Activated T-cell treated with anti-CD3 and anti-CD28 coated beads, Interleukin-2, amount 50 U/mL, for 4 hours (primary cell): Measurements from ENCODE around the gene DPH1. TPM values are rescaled to one million over a fixed set of nuclear protein-coding genes. Genes with fewer than 3 reads are reported as not detected.
A peak's percentile ranks its signal among the peaks of the same experiment; 100 is the strongest.

Experiments
- ATAC-seq, 2 donors: fragments of 200-7000 bp; cut with Tn5 transposase; one replicate each; pipeline ENCODE4 v1.10.0; 2021
- DNase-seq: peaks from one replicate; pipeline ENCODE4 v3.0.0-alpha.2; 2020
- H3K27me3 Mint-ChIP-seq: one replicate; pipeline ENCODE4 v1.8.0; 2021; ENCODE audit warnings: low read depth, mixed read lengths
- H3K36me3 Mint-ChIP-seq: one replicate; pipeline ENCODE4 v1.8.0; 2022; ENCODE audit warnings: mixed read lengths; ENCODE audit not compliant: insufficient read depth
- H3K4me1 Mint-ChIP-seq: one replicate; pipeline ENCODE4 v1.8.0; 2021; ENCODE audit warnings: low read depth, mixed read lengths
- H3K4me3 Mint-ChIP-seq: one replicate; pipeline ENCODE4 v1.8.0; 2021; ENCODE audit warnings: mild to moderate bottlenecking, moderate library complexity, mixed read lengths
- H3K9me3 Mint-ChIP-seq: one replicate; pipeline ENCODE4 v1.8.0; 2021; ENCODE audit warnings: mixed read lengths
- total RNA-seq, 3 donors: library from RNA; stranded (reverse); gene quantifications; one replicate each; pipeline ENCODE4 v1.2.1, GENCODE V29; 2021

Gene DPH1
- total RNA-seq, 3 donors from 2014 or later, result 56.6 to 59.9 (median 58.5) TPM

- H3K36me3 Mint-ChIP-seq, result peaks cover 43% of the 10 kb centered on the region
These were observed 47.1 kb downstream of the DPH1 start for GRCh38 chr17:2077040-2077439.

GRCh38 chr17:2081564-2081963, 51.6 kb downstream of the DPH1 start:
- H3K27me3 Mint-ChIP-seq, result no peaks in the 10 kb centered on the region
- H3K9me3 Mint-ChIP-seq, result no peaks in the 10 kb centered on the region
- no peak overlapping the region for H3K4me3 Mint-ChIP-seq
- H3K4me1 Mint-ChIP-seq, result peaks cover 18% of the 10 kb centered on the region
- no peak for DNase-seq
- peaks cover 50% of the 10 kb centered on the region for H3K36me3 Mint-ChIP-seq
- peak; percentile 43 to 47 for ATAC-seq

More at GRCh38 chr17:2077040-2077439, 47.1 kb downstream of the DPH1 start:
- peaks cover 7% of the 10 kb centered on the region for H3K4me1 Mint-ChIP-seq
- DNase-seq, result no peak
- H3K4me3 Mint-ChIP-seq, result no peak overlapping the region
- no peak for ATAC-seq
- no peaks in the 10 kb centered on the region for H3K27me3 Mint-ChIP-seq
- no peaks in the 10 kb centered on the region for H3K9me3 Mint-ChIP-seq

- Mint-ChIP-seq H3K9me3 (no peaks in the 10 kb centered on the region), H3K27me3 (no peaks in the 10 kb centered on the region), H3K36me3 (peaks cover 48% of the 10 kb centered on the region), H3K4me1 (peaks cover 24% of the 10 kb centered on the region), H3K4me3 (no peak overlapping the region)
- ATAC-seq (peak; percentile 30 to 39), DNase-seq (no peak)
These were observed 52.2 kb downstream of the DPH1 start for GRCh38 chr17:2082003-2082781.

GRCh38 chr17:2083613-2084035, 53.7 kb downstream of the DPH1 start:
- Mint-ChIP-seq H3K9me3 (no peaks in the 10 kb centered on the region), H3K36me3 (peaks cover 40% of the 10 kb centered on the region), H3K27me3 (no peaks in the 10 kb centered on the region), H3K4me3 (no peak overlapping the region), H3K4me1 (peaks cover 38% of the 10 kb centered on the region)
- ATAC-seq (no peak), DNase-seq (no peak)

- no peak overlapping the region for H3K4me3 Mint-ChIP-seq
- no peaks in the 10 kb centered on the region for H3K27me3 Mint-ChIP-seq
- peaks cover 37% of the 10 kb centered on the region for H3K36me3 Mint-ChIP-seq
- ATAC-seq, result no peak
- H3K4me1 Mint-ChIP-seq, result peaks cover 44% of the 10 kb centered on the region
- no peaks in the 10 kb centered on the region for H3K9me3 Mint-ChIP-seq
- DNase-seq, result no peak
These were observed 54.2 kb downstream of the DPH1 start for GRCh38 chr17:2084036-2084765.

GRCh38 chr17:2084766-2085647, 55.1 kb downstream of the DPH1 start:
- Mint-ChIP-seq H3K27me3 (no peaks in the 10 kb centered on the region), H3K36me3 (peaks cover 34% of the 10 kb centered on the region), H3K9me3 (no peaks in the 10 kb centered on the region), H3K4me3 (no peak overlapping the region), H3K4me1 (peaks cover 52% of the 10 kb centered on the region)
- no peak for ATAC-seq
- no peak for DNase-seq

GRCh38 chr17:2085648-2085949, 55.6 kb downstream of the DPH1 start:
- no peaks in the 10 kb centered on the region for H3K9me3 Mint-ChIP-seq

GRCh38 chr17:2086306-2086705, 56.4 kb downstream of the DPH1 start:
- H3K9me3 Mint-ChIP-seq, result no peaks in the 10 kb centered on the region
- peaks cover 65% of the 10 kb centered on the region for H3K4me1 Mint-ChIP-seq
- no peaks in the 10 kb centered on the region for H3K27me3 Mint-ChIP-seq
- H3K4me3 Mint-ChIP-seq, result no peak overlapping the region
- no peak for ATAC-seq
- peaks cover 30% of the 10 kb centered on the region for H3K36me3 Mint-ChIP-seq
- no peak for DNase-seq

More at GRCh38 chr17:2085648-2085949, 55.6 kb downstream of the DPH1 start:
- ATAC-seq (no peak), DNase-seq (no peak)
- no peak overlapping the region for H3K4me3 Mint-ChIP-seq
- H3K4me1 Mint-ChIP-seq, result peaks cover 58% of the 10 kb centered on the region
- peaks cover 33% of the 10 kb centered on the region for H3K36me3 Mint-ChIP-seq
- H3K27me3 Mint-ChIP-seq, result no peaks in the 10 kb centered on the region

GRCh38 chr17:2087597-2088211, 57.8 kb downstream of the DPH1 start:
- Mint-ChIP-seq H3K9me3 (no peaks in the 10 kb centered on the region), H3K4me3 (no peak overlapping the region), H3K36me3 (peaks cover 24% of the 10 kb centered on the region), H3K27me3 (no peaks in the 10 kb centered on the region), H3K4me1 (peaks cover 65% of the 10 kb centered on the region)
- ATAC-seq, result peak; percentile 56 to 64
- DNase-seq, result peak; percentile 32

- Mint-ChIP-seq H3K27me3 (no peaks in the 10 kb centered on the region), H3K9me3 (no peaks in the 10 kb centered on the region), H3K36me3 (peaks cover 21% of the 10 kb centered on the region), H3K4me1 (peaks cover 61% of the 10 kb centered on the region), H3K4me3 (peak overlapping the region; percentile 89)
- ATAC-seq (peak; percentile 16 to 39), DNase-seq (no peak)
These were observed 59.1 kb downstream of the DPH1 start for GRCh38 chr17:2089021-2089422.

- Mint-ChIP-seq H3K36me3 (peaks cover 12% of the 10 kb centered on the region), H3K27me3 (no peaks in the 10 kb centered on the region), H3K4me3 (peak overlapping the region; percentile 89), H3K4me1 (peaks cover 57% of the 10 kb centered on the region), H3K9me3 (no peaks in the 10 kb centered on the region)
- ATAC-seq (peak in 1 of 2 donors; percentile 2), DNase-seq (no peak)
These were observed 60.3 kb downstream of the DPH1 start for GRCh38 chr17:2090210-2090641.

GRCh38 chr17:2090804-2091534, 61.0 kb downstream of the DPH1 start:
- H3K4me1 Mint-ChIP-seq, result peaks cover 57% of the 10 kb centered on the region
- no peaks in the 10 kb centered on the region for H3K9me3 Mint-ChIP-seq
- no peak for ATAC-seq
- H3K36me3 Mint-ChIP-seq, result peaks cover 8% of the 10 kb centered on the region
- no peaks in the 10 kb centered on the region for H3K27me3 Mint-ChIP-seq
- H3K4me3 Mint-ChIP-seq, result peak overlapping the region; percentile 89
- no peak for DNase-seq

GRCh38 chr17:2092253-2092652, 62.3 kb downstream of the DPH1 start:
- DNase-seq, result no peak
- peaks cover 8% of the 10 kb centered on the region for H3K36me3 Mint-ChIP-seq
- no peaks in the 10 kb centered on the region for H3K9me3 Mint-ChIP-seq
- no peak overlapping the region for H3K4me3 Mint-ChIP-seq
- ATAC-seq, result no peak
- peaks cover 46% of the 10 kb centered on the region for H3K4me1 Mint-ChIP-seq
- no peaks in the 10 kb centered on the region for H3K27me3 Mint-ChIP-seq
